ENCODE results near the gene ACOXL. TPM values are rescaled to one million over a fixed set of nuclear protein-coding genes. Genes with fewer than 3 reads are reported as not detected.

Gene ACOXL
- total RNA-seq, 1 donor from 2014 or later: 0.23 TPM

- H3K9me3 Mint-ChIP-seq (ENCODE audit: unreplicated experiment): peaks cover 1% of the 10 kb centered on the region
- FAIRE-seq: no peak
Observed at GRCh38 chr2:111057721-111058120, 325.3 kb downstream of the ACOXL start.

GRCh38 chr2:111058264-111058663, 325.9 kb downstream of the ACOXL start:
- H3K27ac ChIP-seq (ENCODE audit: low read depth, low read length): no peak overlapping the region
- no peaks in the 10 kb centered on the region for H3K36me3 Mint-ChIP-seq (ENCODE audit: low read depth, unreplicated experiment)
- H3K4me3 ChIP-seq (ENCODE audit: insufficient read depth, low read depth, low read length): no peak overlapping the region
- FAIRE-seq (no peak), DNase-seq (ENCODE audit: low read depth) (no peak)
- peaks cover 12% of the 10 kb centered on the region for H3K4me1 Mint-ChIP-seq (ENCODE audit: low read depth, unreplicated experiment)
- peaks cover 4% of the 10 kb centered on the region for H4K20me1 ChIP-seq (ENCODE audit: insufficient read depth, low read length)
- TF ChIP-seq EZH2 (IDR thresholded peaks at IDR 0.05; ENCODE audit: insufficient read depth, low read length): no peak
- no peak for TF ChIP-seq CTCF (IDR thresholded peaks at IDR 0.05; ENCODE audit: insufficient read depth, low read depth, low read length)
- no peak overlapping the region for H3K9ac ChIP-seq (ENCODE audit: low read length)
- no peaks in the 10 kb centered on the region for H3K36me3 ChIP-seq (ENCODE audit: insufficient read depth, low read length)
- H2AFZ ChIP-seq (ENCODE audit: low read depth, low read length): no peak overlapping the region
- peaks cover 1% of the 10 kb centered on the region for H3K9me3 Mint-ChIP-seq (ENCODE audit: unreplicated experiment)
- no peak overlapping the region for H3K4me3 Mint-ChIP-seq (ENCODE audit: unreplicated experiment)
- no peaks in the 10 kb centered on the region for H3K79me2 ChIP-seq (ENCODE audit: insufficient read depth, low read length)
- H3K4me1 ChIP-seq (ENCODE audit: insufficient read depth, low read length): no peaks in the 10 kb centered on the region
- peaks cover 11% of the 10 kb centered on the region for H3K27me3 Mint-ChIP-seq (ENCODE audit: low read depth, unreplicated experiment)
- H3K27me3 ChIP-seq (ENCODE audit: insufficient read depth, low read length): peaks cover 20% of the 10 kb centered on the region
- no peaks in the 10 kb centered on the region for H3K9me3 ChIP-seq (ENCODE audit: insufficient read depth, low read depth, low read length)
- no peak overlapping the region for H3K27ac Mint-ChIP-seq (ENCODE audit: unreplicated experiment)
- H3K4me2 ChIP-seq (ENCODE audit: low read length): no peak overlapping the region

More at GRCh38 chr2:111057721-111058120, 325.3 kb downstream of the ACOXL start:
- Mint-ChIP-seq H3K27me3 (ENCODE audit: low read depth, unreplicated experiment) (peaks cover 15% of the 10 kb centered on the region), H3K36me3 (ENCODE audit: low read depth, unreplicated experiment) (no peaks in the 10 kb centered on the region), H3K4me3 (ENCODE audit: unreplicated experiment) (no peak overlapping the region), H3K4me1 (ENCODE audit: low read depth, unreplicated experiment) (peaks cover 12% of the 10 kb centered on the region), H3K27ac (ENCODE audit: unreplicated experiment) (no peak overlapping the region)
- Histone ChIP-seq H3K4me3 (ENCODE audit: insufficient read depth, low read depth, low read length) (no peak overlapping the region), H3K4me2 (ENCODE audit: low read length) (no peak overlapping the region), H2AFZ (ENCODE audit: low read depth, low read length) (no peak overlapping the region), H3K9ac (ENCODE audit: low read length) (no peak overlapping the region), H3K27ac (ENCODE audit: low read depth, low read length) (no peak overlapping the region), H3K36me3 (ENCODE audit: insufficient read depth, low read length) (no peaks in the 10 kb centered on the region), H3K9me3 (ENCODE audit: insufficient read depth, low read depth, low read length) (no peaks in the 10 kb centered on the region), H4K20me1 (ENCODE audit: insufficient read depth, low read length) (peaks cover 4% of the 10 kb centered on the region), H3K27me3 (ENCODE audit: insufficient read depth, low read length) (peaks cover 24% of the 10 kb centered on the region), H3K79me2 (ENCODE audit: insufficient read depth, low read length) (no peaks in the 10 kb centered on the region), H3K4me1 (ENCODE audit: insufficient read depth, low read length) (no peaks in the 10 kb centered on the region)
- no peak for DNase-seq (ENCODE audit: low read depth)
- TF ChIP-seq CTCF (IDR thresholded peaks at IDR 0.05; ENCODE audit: insufficient read depth, low read depth, low read length) (no peak), EZH2 (IDR thresholded peaks at IDR 0.05; ENCODE audit: insufficient read depth, low read length) (no peak)

GRCh38 chr2:111061191-111061590, 328.8 kb downstream of the ACOXL start:
- Histone ChIP-seq H3K4me2 (ENCODE audit: low read length) (no peak overlapping the region), H4K20me1 (ENCODE audit: insufficient read depth, low read length) (no peaks in the 10 kb centered on the region), H3K4me1 (ENCODE audit: insufficient read depth, low read length) (no peaks in the 10 kb centered on the region), H3K36me3 (ENCODE audit: insufficient read depth, low read length) (no peaks in the 10 kb centered on the region), H3K4me3 (ENCODE audit: insufficient read depth, low read depth, low read length) (no peak overlapping the region), H3K27ac (ENCODE audit: low read depth, low read length) (no peak overlapping the region), H3K9me3 (ENCODE audit: insufficient read depth, low read depth, low read length) (no peaks in the 10 kb centered on the region), H2AFZ (ENCODE audit: low read depth, low read length) (no peak overlapping the region), H3K9ac (ENCODE audit: low read length) (no peak overlapping the region), H3K79me2 (ENCODE audit: insufficient read depth, low read length) (no peaks in the 10 kb centered on the region), H3K27me3 (ENCODE audit: insufficient read depth, low read length) (peaks cover 9% of the 10 kb centered on the region)
- peaks cover 1% of the 10 kb centered on the region for H3K9me3 Mint-ChIP-seq (ENCODE audit: unreplicated experiment)
- no peaks in the 10 kb centered on the region for H3K36me3 Mint-ChIP-seq (ENCODE audit: low read depth, unreplicated experiment)
- no peaks in the 10 kb centered on the region for H3K4me1 Mint-ChIP-seq (ENCODE audit: low read depth, unreplicated experiment)
- DNase-seq (ENCODE audit: low read depth) (no peak), FAIRE-seq (no peak)
- no peak overlapping the region for H3K4me3 Mint-ChIP-seq (ENCODE audit: unreplicated experiment)
- no peak overlapping the region for H3K27ac Mint-ChIP-seq (ENCODE audit: unreplicated experiment)
- peaks cover 11% of the 10 kb centered on the region for H3K27me3 Mint-ChIP-seq (ENCODE audit: low read depth, unreplicated experiment)
- TF ChIP-seq CTCF (IDR thresholded peaks at IDR 0.05; ENCODE audit: insufficient read depth, low read depth, low read length) (no peak), EZH2 (IDR thresholded peaks at IDR 0.05; ENCODE audit: insufficient read depth, low read length) (no peak)

Measured in astrocyte (in vitro differentiated cells and primary cell).